Measurements from ENCODE around the gene SYTL3.

Gene SYTL3

GRCh38 chr6:158608221-158608620 lies 41.6 kb upstream of the SYTL3 start:
- peaks cover 21 to 29% of the 10 kb centered on the region in 2 experiments for H3K4me1 ChIP-seq (ENCODE audit: control insufficient read depth in 1 of 2, insufficient read depth in 2 of 2, low read length in 2 of 2)
- H3K27me3 ChIP-seq (ENCODE audit: insufficient read depth, low read length) = no peaks in the 10 kb centered on the region
- no peak for DNase-seq
- H3K23ac ChIP-seq (ENCODE audit: low read length) = no peak overlapping the region
- H2BK120ac ChIP-seq (ENCODE audit: insufficient read depth, low read length, poor library complexity) = no peak overlapping the region
- H4K91ac ChIP-seq (ENCODE audit: low read depth, low read length) = no peak overlapping the region
- peak overlapping the region; percentile 18 for H2AK5ac ChIP-seq (ENCODE audit: low read length)
- H3K4ac ChIP-seq (ENCODE audit: low read depth, low read length) = no peak overlapping the region
- no peak overlapping the region for H3K27ac ChIP-seq (ENCODE audit: low read depth, low read length)
- WGBS (ENCODE audit: extremely low coverage, insufficient coverage, insufficient read length) = no CpG with 5 or more reads among the region's 12 CpGs
- H3K9me3 ChIP-seq (ENCODE audit: insufficient read depth, low read depth, low read length) = peaks cover 2% of the 10 kb centered on the region
- peaks cover 17% of the 10 kb centered on the region for H3K79me1 ChIP-seq (ENCODE audit: low read length)
- no peak overlapping the region for H2BK12ac ChIP-seq (ENCODE audit: low read length)
- no peak overlapping the region for H3K4me2 ChIP-seq (ENCODE audit: low read length)
- no peak overlapping the region for H4K12ac ChIP-seq (ENCODE audit: low read depth, low read length)
- H2AFZ ChIP-seq (ENCODE audit: insufficient read depth, low read length, poor library complexity) = no peak overlapping the region
- H3K36me3 ChIP-seq (ENCODE audit: control insufficient read depth in 1 of 2, insufficient read depth in 2 of 2, low read length in 2 of 2) = peaks cover 32 to 37% of the 10 kb centered on the region in 2 experiments
- no peak overlapping the region for H4K8ac ChIP-seq (ENCODE audit: low read depth, low read length)
- no peak overlapping the region for H3K9ac ChIP-seq (ENCODE audit: low read length)
- peaks cover 3% of the 10 kb centered on the region for H3K79me2 ChIP-seq (ENCODE audit: control insufficient read depth, insufficient read depth, low read length, poor library complexity)
- H2BK5ac ChIP-seq (ENCODE audit: low read depth, low read length, poor library complexity) = no peak overlapping the region
- no peak overlapping the region for H3K4me3 ChIP-seq (ENCODE audit: low read depth, low read length)
- H3K14ac ChIP-seq (ENCODE audit: low read length) = no peak overlapping the region
- H3K18ac ChIP-seq (ENCODE audit: low read length) = no peak overlapping the region

GRCh38 chr6:158609455-158610155 lies 40.2 kb upstream of the SYTL3 start:
- Histone ChIP-seq H3K79me1 (ENCODE audit: low read length) (peaks cover 17% of the 10 kb centered on the region), H3K9me3 (ENCODE audit: insufficient read depth, low read depth, low read length) (peaks cover 2% of the 10 kb centered on the region), H2BK120ac (ENCODE audit: insufficient read depth, low read length, poor library complexity) (peak overlapping the region; percentile 32), H3K27ac (ENCODE audit: low read depth, low read length) (peak overlapping the region; percentile 43), H3K36me3 (ENCODE audit: control insufficient read depth in 1 of 2, insufficient read depth in 2 of 2, low read length in 2 of 2) (peaks cover 32% of the 10 kb centered on the region in 2 experiments), H3K4me3 (ENCODE audit: low read depth, low read length) (no peak overlapping the region), H3K79me2 (ENCODE audit: control insufficient read depth, insufficient read depth, low read length, poor library complexity) (peaks cover 3% of the 10 kb centered on the region), H2BK12ac (ENCODE audit: low read length) (peak overlapping the region; percentile 60), H3K23ac (ENCODE audit: low read length) (no peak overlapping the region), H3K4me1 (ENCODE audit: control insufficient read depth in 1 of 2, insufficient read depth in 2 of 2, low read length in 2 of 2) (peaks cover 21 to 29% of the 10 kb centered on the region in 2 experiments), H2AK5ac (ENCODE audit: low read length) (peak overlapping the region; percentile 28), H2BK5ac (ENCODE audit: low read depth, low read length, poor library complexity) (peak overlapping the region; percentile 36), H2AFZ (ENCODE audit: insufficient read depth, low read length, poor library complexity) (peak overlapping the region; percentile 37), H4K12ac (ENCODE audit: low read depth, low read length) (no peak overlapping the region), H4K8ac (ENCODE audit: low read depth, low read length) (peak overlapping the region; percentile 14), H3K9ac (ENCODE audit: low read length) (no peak overlapping the region), H3K4me2 (ENCODE audit: low read length) (no peak overlapping the region), H3K4ac (ENCODE audit: low read depth, low read length) (no peak overlapping the region), H3K18ac (ENCODE audit: low read length) (peak overlapping the region; percentile 41), H3K14ac (ENCODE audit: low read length) (peak overlapping the region; percentile 43), H3K27me3 (ENCODE audit: insufficient read depth, low read length) (no peaks in the 10 kb centered on the region), H4K91ac (ENCODE audit: low read depth, low read length) (peak overlapping the region; percentile 7)
- no CpG with 5 or more reads among the region's 13 CpGs for WGBS (ENCODE audit: extremely low coverage, insufficient coverage, insufficient read length)
- no peak for DNase-seq

GRCh38 chr6:158610319-158610968 lies 39.4 kb upstream of the SYTL3 start:
- H3K18ac ChIP-seq (ENCODE audit: low read length) = no peak overlapping the region
- H2AFZ ChIP-seq (ENCODE audit: insufficient read depth, low read length, poor library complexity) = no peak overlapping the region
- H3K36me3 ChIP-seq (ENCODE audit: control insufficient read depth in 1 of 2, insufficient read depth in 2 of 2, low read length in 2 of 2) = peaks cover 32% of the 10 kb centered on the region in 2 experiments
- no peaks in the 10 kb centered on the region for H3K27me3 ChIP-seq (ENCODE audit: insufficient read depth, low read length)
- H3K14ac ChIP-seq (ENCODE audit: low read length) = peak overlapping the region; percentile 2
- H2BK5ac ChIP-seq (ENCODE audit: low read depth, low read length, poor library complexity) = peak overlapping the region; percentile 83
- H3K79me2 ChIP-seq (ENCODE audit: control insufficient read depth, insufficient read depth, low read length, poor library complexity) = peaks cover 3% of the 10 kb centered on the region
- H3K4me1 ChIP-seq (ENCODE audit: control insufficient read depth in 1 of 2, insufficient read depth in 2 of 2, low read length in 2 of 2) = peaks cover 21 to 29% of the 10 kb centered on the region in 2 experiments
- no peak overlapping the region for H3K4me2 ChIP-seq (ENCODE audit: low read length)
- H3K4ac ChIP-seq (ENCODE audit: low read depth, low read length) = no peak overlapping the region
- no peak overlapping the region for H3K4me3 ChIP-seq (ENCODE audit: low read depth, low read length)
- no peak overlapping the region for H2AK5ac ChIP-seq (ENCODE audit: low read length)
- H3K27ac ChIP-seq (ENCODE audit: low read depth, low read length) = peak overlapping the region; percentile 96
- peak overlapping the region; percentile 88 for H4K91ac ChIP-seq (ENCODE audit: low read depth, low read length)
- H3K23ac ChIP-seq (ENCODE audit: low read length) = no peak overlapping the region
- H2BK12ac ChIP-seq (ENCODE audit: low read length) = no peak overlapping the region
- no peak for DNase-seq
- no CpG with 5 or more reads among the region's 9 CpGs for WGBS (ENCODE audit: extremely low coverage, insufficient coverage, insufficient read length)
- H2BK120ac ChIP-seq (ENCODE audit: insufficient read depth, low read length, poor library complexity) = peak overlapping the region; percentile 43
- no peak overlapping the region for H3K9ac ChIP-seq (ENCODE audit: low read length)
- peaks cover 17% of the 10 kb centered on the region for H3K79me1 ChIP-seq (ENCODE audit: low read length)
- no peak overlapping the region for H4K12ac ChIP-seq (ENCODE audit: low read depth, low read length)
- no peak overlapping the region for H4K8ac ChIP-seq (ENCODE audit: low read depth, low read length)
- H3K9me3 ChIP-seq (ENCODE audit: insufficient read depth, low read depth, low read length) = peaks cover 2% of the 10 kb centered on the region

DNA sequence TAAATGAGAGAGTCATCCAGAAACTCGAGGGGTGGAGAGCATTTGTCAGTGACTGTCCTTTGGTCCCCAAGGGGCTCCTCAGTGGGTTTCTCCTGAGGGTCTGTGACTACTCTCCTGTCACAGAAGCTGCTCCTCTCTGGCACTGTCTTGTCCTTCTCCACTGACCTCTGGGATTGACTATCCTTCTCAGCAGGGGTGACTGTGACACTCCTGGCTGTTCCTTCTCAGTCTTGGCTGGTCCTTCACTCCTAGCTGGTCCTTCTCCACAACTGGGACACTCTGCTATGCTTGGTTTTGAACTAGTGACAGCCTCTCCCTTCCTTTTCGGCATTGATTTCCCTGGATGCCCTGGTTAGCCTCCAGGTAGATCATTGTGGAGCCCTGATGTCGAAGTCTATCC lies 38.8 kb upstream of the SYTL3 start:
- peak overlapping the region; percentile 43 for H2BK120ac ChIP-seq (ENCODE audit: insufficient read depth, low read length, poor library complexity)
- no peaks in the 10 kb centered on the region for H3K27me3 ChIP-seq (ENCODE audit: insufficient read depth, low read length)
- H4K91ac ChIP-seq (ENCODE audit: low read depth, low read length) = peak overlapping the region; percentile 88
- H3K4me3 ChIP-seq (ENCODE audit: low read depth, low read length) = no peak overlapping the region
- H3K36me3 ChIP-seq (ENCODE audit: control insufficient read depth in 1 of 2, insufficient read depth in 2 of 2, low read length in 2 of 2) = peaks cover 27 to 28% of the 10 kb centered on the region in 2 experiments
- H4K8ac ChIP-seq (ENCODE audit: low read depth, low read length) = peak overlapping the region; percentile 8
- peak overlapping the region; percentile 53 for H2AK5ac ChIP-seq (ENCODE audit: low read length)
- peak overlapping the region; percentile 83 for H2BK5ac ChIP-seq (ENCODE audit: low read depth, low read length, poor library complexity)
- H3K79me2 ChIP-seq (ENCODE audit: control insufficient read depth, insufficient read depth, low read length, poor library complexity) = peaks cover 3% of the 10 kb centered on the region
- H3K23ac ChIP-seq (ENCODE audit: low read length) = no peak overlapping the region
- H3K18ac ChIP-seq (ENCODE audit: low read length) = peak overlapping the region; percentile 5
- H3K4ac ChIP-seq (ENCODE audit: low read depth, low read length) = peak overlapping the region; percentile 30
- no peak for DNase-seq
- H2BK12ac ChIP-seq (ENCODE audit: low read length) = peak overlapping the region; percentile 63
- peak overlapping the region; percentile 25 for H3K14ac ChIP-seq (ENCODE audit: low read length)
- peaks cover 2% of the 10 kb centered on the region for H3K9me3 ChIP-seq (ENCODE audit: insufficient read depth, low read depth, low read length)
- no peak overlapping the region for H3K9ac ChIP-seq (ENCODE audit: low read length)
- no CpG with 5 or more reads among the region's 3 CpGs for WGBS (ENCODE audit: extremely low coverage, insufficient coverage, insufficient read length)
- H2AFZ ChIP-seq (ENCODE audit: insufficient read depth, low read length, poor library complexity) = peak overlapping the region; percentile 7
- peak overlapping the region; percentile 96 for H3K27ac ChIP-seq (ENCODE audit: low read depth, low read length)
- peaks cover 21 to 29% of the 10 kb centered on the region in 2 experiments for H3K4me1 ChIP-seq (ENCODE audit: control insufficient read depth in 1 of 2, insufficient read depth in 2 of 2, low read length in 2 of 2)
- H4K12ac ChIP-seq (ENCODE audit: low read depth, low read length) = no peak overlapping the region
- peaks cover 17% of the 10 kb centered on the region for H3K79me1 ChIP-seq (ENCODE audit: low read length)
- H3K4me2 ChIP-seq (ENCODE audit: low read length) = peak overlapping the region; percentile 73

Measured in trophoblast cell (in vitro differentiated cells and primary cell).